A673 (cell line): Measurements from ENCODE around the gene CACNG3.

Source experiments
- CTCF ChIP-seq: fragments of 300-800, 200-600 bp; sonication (generic); conservative IDR thresholded peaks from 2 replicates; pipeline ENCODE4 v1.5.1; 2017; ENCODE audit warnings: low read depth, mild to moderate bottlenecking, antibody characterized with exemption, low read length, moderate library complexity, mixed read lengths
- EZH2 ChIP-seq: fragments of 200-600 bp; sonication (generic); IDR thresholded peaks from 2 replicates; pipeline ENCODE4 v1.6.1; 2017; ENCODE audit warnings: borderline replicate concordance, low read depth, mild to moderate bottlenecking, mixed read lengths, antibody characterized with exemption, low read length; ENCODE audit not compliant: poor library complexity, severe bottlenecking

GRCh38 chr16:24298548-24299167, 42.5 kb downstream of the CACNG3 start:
- TF ChIP-seq EZH2: no peak
- TF ChIP-seq CTCF: no peak
